ENCODE data around the gene SYNE4.

Gene SYNE4

DNA sequence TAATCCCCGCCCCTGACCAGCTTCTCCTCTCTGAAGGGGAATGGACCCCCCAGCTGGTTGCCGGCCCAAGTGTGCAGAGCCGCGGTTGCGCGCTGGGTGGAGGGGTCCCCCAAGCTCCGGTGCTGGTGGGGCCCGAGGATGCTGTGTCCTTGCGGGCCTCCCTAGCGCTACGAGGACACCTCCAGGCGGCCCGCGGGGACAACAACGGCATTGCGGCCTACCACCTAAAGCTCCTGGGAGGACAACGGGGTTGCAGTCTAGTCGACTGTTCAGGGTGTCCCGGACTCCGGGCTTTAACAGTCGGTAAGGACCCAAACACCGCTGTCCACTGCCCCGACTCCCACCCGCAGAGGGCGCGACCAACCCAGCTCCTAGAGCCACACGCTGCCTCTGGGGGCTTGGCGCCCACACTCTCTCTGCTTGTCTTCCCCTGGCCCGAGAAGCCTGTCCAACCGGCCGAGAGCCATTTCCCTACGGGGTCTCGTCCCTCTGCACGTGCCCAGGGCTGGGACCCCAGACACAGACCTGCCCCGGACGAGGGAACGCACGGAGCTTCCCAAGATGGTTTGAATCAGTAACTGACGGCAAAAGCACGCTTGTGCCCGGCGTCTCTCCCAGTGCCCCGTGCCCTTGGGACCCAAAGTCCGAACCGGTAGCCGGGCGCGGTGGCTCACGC is 14.6 kb downstream of the SYNE4 start:
- DNase-seq (ENCODE audit: low read depth), result no peak
- peak overlapping the region; percentile 77 for H3K4me3 ChIP-seq (ENCODE audit: low read depth, low read length)
- TF ChIP-seq, protein P1, sequence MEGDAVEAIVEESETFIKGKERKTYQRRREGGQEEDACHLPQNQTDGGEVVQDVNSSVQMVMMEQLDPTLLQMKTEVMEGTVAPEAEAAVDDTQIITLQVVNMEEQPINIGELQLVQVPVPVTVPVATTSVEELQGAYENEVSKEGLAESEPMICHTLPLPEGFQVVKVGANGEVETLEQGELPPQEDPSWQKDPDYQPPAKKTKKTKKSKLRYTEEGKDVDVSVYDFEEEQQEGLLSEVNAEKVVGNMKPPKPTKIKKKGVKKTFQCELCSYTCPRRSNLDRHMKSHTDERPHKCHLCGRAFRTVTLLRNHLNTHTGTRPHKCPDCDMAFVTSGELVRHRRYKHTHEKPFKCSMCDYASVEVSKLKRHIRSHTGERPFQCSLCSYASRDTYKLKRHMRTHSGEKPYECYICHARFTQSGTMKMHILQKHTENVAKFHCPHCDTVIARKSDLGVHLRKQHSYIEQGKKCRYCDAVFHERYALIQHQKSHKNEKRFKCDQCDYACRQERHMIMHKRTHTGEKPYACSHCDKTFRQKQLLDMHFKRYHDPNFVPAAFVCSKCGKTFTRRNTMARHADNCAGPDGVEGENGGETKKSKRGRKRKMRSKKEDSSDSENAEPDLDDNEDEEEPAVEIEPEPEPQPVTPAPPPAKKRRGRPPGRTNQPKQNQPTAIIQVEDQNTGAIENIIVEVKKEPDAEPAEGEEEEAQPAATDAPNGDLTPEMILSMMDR (conservative IDR thresholded peaks at IDR 0.05; ENCODE audit: low read depth, low read length), result peak; percentile 31

DNA sequence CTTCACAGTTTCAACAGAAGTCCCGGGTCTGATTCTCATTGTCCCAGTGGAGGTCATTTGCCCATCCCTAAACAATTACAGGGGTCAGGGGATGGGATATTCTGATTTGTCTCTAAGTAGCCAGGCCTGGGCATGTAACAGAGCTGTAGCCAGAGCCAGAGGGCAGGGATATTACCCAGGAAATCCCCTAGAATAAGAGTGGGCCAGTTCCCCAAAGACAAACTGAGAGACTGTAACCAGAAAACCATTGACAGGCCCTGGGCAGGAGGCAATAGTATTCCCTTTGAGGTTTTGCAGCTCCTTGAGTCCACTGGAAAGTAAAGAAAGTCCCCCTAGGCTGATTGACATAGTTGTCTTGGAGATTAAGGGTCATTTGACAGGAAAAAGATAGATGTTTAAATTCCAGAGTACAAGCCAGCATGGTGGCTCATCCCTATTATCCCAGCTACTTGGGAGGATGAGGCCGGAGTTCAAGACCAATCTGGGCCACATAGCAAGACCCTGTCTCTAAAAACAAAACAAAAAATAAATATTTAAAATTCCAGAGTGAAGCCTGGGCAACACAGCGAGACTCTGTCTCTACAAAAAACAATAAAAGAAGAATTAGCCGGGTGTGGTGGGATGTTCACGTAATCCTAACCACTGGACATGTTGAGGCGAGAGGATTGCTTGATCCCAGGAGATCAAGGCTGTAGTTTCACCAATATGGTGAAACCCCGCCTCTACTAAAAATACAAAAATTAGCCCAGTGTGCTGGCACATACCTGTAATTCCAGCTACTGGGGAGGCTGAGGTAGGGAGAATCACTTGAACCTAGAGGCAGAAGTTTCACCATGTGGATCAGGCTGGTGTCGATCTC is 15.5 kb downstream of the SYNE4 start:
- DNase-seq (ENCODE audit: low read depth), result no peak
- TF ChIP-seq, protein P1 (conservative IDR thresholded peaks at IDR 0.05; ENCODE audit: low read depth, low read length), result no peak
- no peak overlapping the region for H3K4me3 ChIP-seq (ENCODE audit: low read depth, low read length)

DNA sequence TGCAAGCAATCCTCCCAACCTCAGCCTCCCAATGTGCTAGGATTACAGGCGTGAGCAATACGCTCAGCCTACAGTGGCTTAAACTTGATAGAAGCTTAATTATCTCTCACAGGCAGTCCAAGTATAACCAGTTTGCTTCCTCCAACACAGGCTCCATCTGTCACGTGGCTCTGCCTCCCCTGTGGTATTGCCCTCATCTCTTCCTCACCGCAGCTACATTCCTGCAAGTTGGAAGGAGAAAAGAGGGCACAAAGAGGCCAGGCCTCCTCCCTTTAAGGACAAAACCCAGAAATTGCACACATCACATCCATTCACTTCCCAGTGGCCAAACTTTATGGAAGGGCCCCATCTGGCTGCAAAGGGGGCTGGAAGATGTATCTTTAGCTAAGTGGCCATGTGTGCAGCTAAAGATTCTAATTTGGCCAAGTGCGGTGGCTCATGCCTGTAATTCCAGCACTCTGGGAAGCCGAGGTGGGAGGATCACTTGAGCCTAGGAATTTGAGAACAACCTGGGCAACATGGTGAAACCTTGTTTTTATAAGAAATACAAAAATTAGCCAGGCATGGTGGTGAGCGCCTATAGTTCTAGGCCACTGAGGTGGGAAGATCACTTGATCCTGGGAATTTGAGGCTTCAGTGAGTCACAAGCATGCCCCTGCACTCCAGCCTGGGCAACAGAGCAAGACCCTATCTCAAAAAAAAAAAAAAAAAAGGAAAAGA is 16.7 kb downstream of the SYNE4 start:
- H3K4me3 ChIP-seq (ENCODE audit: low read depth, low read length), result no peak overlapping the region
- no peak for DNase-seq (ENCODE audit: low read depth)
- TF ChIP-seq, protein P1 (conservative IDR thresholded peaks at IDR 0.05; ENCODE audit: low read depth, low read length), result no peak

DNA sequence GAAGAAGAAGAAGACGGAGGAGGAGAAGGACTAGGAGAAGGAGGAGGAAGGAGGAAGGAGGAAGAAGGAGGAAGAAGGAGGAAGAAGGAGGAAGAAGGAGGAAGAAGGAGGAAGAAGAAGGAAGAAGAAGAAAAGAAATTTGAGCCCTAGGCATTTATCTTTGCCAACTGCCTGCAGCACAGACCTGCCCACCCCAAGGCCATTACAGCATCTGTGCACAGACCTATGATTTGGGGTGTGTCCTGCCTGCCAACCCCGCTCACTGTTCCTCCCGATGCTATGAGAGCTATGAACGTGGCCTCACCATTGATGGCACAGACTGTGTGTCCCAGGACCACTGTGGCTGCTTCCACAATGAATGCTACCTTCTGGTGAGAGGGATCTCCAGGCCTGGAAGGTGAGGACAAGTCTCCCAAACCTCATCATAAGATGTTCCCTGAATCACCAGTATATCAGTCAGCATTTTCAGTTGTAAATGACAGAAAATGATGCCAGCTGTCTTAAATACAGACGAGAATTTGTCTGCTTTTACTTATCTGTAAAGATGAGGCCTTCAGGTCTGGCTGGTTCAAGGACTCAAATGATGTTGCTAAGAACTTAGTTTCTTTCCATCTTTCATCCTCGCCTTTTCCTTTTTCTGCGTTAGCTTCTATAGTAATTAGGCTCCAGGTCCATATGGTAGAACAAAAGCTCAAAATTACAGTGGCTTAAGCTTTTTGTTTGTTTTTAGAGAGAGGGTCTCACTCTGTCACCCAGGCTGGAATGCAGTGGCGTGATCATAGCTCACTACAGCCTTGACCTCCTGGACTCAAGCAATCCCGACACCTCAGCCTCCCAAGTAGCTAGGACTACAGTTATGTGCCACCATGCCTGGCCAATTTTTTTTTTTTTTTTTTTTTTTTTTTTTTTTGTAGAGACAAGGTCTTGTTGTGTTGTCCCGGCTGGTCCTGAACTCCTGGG is 17.6 kb downstream of the SYNE4 start:
- no peak for DNase-seq (ENCODE audit: low read depth)

DNA sequence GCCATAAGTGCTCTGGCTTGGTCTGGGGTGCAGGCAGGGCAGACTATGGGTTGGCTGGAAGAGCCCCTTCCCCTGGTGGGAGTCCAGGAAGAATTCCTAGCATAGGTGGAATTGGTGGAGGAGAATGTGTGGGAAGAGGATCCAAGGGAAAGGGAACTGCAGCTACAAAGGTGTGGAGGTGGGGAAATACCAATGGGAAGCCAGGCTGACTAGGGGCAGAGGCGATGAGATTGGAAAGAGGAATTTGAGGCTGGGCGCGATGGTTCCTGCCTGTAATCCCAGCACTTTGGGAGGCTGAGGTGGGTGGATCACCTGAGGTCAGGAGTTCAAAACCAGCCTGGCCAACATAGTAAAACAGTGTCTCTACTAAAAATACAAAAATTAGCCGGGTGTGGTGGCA is 18.5 kb downstream of the SYNE4 start:
- TF ChIP-seq, protein P1 (conservative IDR thresholded peaks at IDR 0.05; ENCODE audit: low read depth, low read length), result no peak
- no peak overlapping the region for H3K4me3 ChIP-seq (ENCODE audit: low read depth, low read length)
- no peak for DNase-seq (ENCODE audit: low read depth)

More for the DNA sequence above, 17.6 kb downstream of the SYNE4 start:
- TF ChIP-seq, protein P1 (conservative IDR thresholded peaks at IDR 0.05; ENCODE audit: low read depth, low read length), result no peak
- no peak overlapping the region for H3K4me3 ChIP-seq (ENCODE audit: low read depth, low read length)

DNA sequence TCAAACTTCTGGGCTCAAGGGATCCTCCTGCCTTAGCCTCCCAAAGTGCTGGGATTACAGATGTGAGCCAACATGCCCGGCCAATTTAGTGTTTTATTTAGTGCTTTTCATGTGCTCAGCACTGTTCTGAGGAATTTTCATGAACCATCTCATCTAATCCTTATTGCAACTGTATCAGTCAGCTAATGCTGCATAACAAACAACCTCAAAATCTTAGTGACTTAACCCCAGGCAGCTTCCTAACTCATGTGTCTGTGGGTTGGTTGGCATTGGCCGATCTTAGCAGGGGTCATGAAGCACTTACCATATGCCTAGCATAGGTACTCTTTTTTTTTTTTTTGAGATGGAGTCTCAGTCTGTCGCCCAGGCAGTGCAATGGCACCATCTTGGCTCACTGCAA is 19.8 kb downstream of the SYNE4 start:
- no peak overlapping the region for H3K4me3 ChIP-seq (ENCODE audit: low read depth, low read length)
- no peak for DNase-seq (ENCODE audit: low read depth)
- TF ChIP-seq, protein P1 (conservative IDR thresholded peaks at IDR 0.05; ENCODE audit: low read depth, low read length), result no peak

Data from choroid plexus epithelial cell (primary cell).